Nephron (organoid): ENCODE measurements around the gene RANBP10.
A peak's percentile ranks its signal among the peaks of the same experiment; 100 is the strongest.

ENCODE experiments used
- H3K27ac Mint-ChIP-seq, 3 experiments: 2 replicates each; pipeline ENCODE4 v1.8.0; 2020; ENCODE audit warnings: mixed read lengths in 3 of 3, mild to moderate bottlenecking in 2 of 3, moderate library complexity in 1 of 3
- H3K27me3 Mint-ChIP-seq: 2 replicates; pipeline ENCODE4 v1.8.0; 2021; ENCODE audit warnings: low read depth, mild to moderate bottlenecking, moderate library complexity, mixed read lengths
- H3K36me3 Mint-ChIP-seq: 2 replicates; pipeline ENCODE4 v1.8.0; 2020; ENCODE audit warnings: low read depth, mixed read lengths
- H3K4me1 Mint-ChIP-seq: 2 replicates; pipeline ENCODE4 v1.8.0; 2020; ENCODE audit warnings: mixed read lengths
- H3K4me3 Mint-ChIP-seq, 3 experiments: 2 replicates each; pipeline ENCODE4 v1.8.0; 2020; ENCODE audit warnings: mild to moderate bottlenecking in 3 of 3, mixed read lengths in 3 of 3, moderate library complexity in 2 of 3
- H3K9me3 Mint-ChIP-seq: 2 replicates; pipeline ENCODE4 v1.8.0; 2020; ENCODE audit warnings: mixed read lengths
- CTCF ChIP-seq, 3 experiments: fragments of 200-600 bp; sonication (generic); IDR thresholded peaks; one replicate each; pipeline ENCODE4 v1.5.0; 2021; ENCODE audit warnings: antibody characterized with exemption in 3 of 3; ENCODE audit not compliant: unreplicated experiment in 3 of 3

The RANBP10 gene

GRCh38 chr16:67766291-67766690, 40.1 kb downstream of the RANBP10 start:
- Mint-ChIP-seq H3K36me3 (peaks cover 37% of the 10 kb centered on the region), H3K4me1 (peaks cover 11% of the 10 kb centered on the region), H3K27ac (peak overlapping the region in 1 of 3 experiments; percentile 25), H3K4me3 (no peak overlapping the region), H3K9me3 (no peaks in the 10 kb centered on the region), H3K27me3 (no peaks in the 10 kb centered on the region)
- no peak for TF ChIP-seq CTCF (IDR thresholded peaks at IDR 0.05; ENCODE audit: unreplicated experiment in 3 of 3)

GRCh38 chr16:67764158-67764667, 42.1 kb downstream of the RANBP10 start:
- H3K27ac Mint-ChIP-seq = no peak overlapping the region
- H3K36me3 Mint-ChIP-seq = peaks cover 31% of the 10 kb centered on the region
- no peaks in the 10 kb centered on the region for H3K27me3 Mint-ChIP-seq
- no peaks in the 10 kb centered on the region for H3K9me3 Mint-ChIP-seq
- peaks cover 11% of the 10 kb centered on the region for H3K4me1 Mint-ChIP-seq
- no peak for TF ChIP-seq CTCF (IDR thresholded peaks at IDR 0.05; ENCODE audit: unreplicated experiment in 3 of 3)
- no peak overlapping the region for H3K4me3 Mint-ChIP-seq

- no peak for TF ChIP-seq CTCF (IDR thresholded peaks at IDR 0.05; ENCODE audit: unreplicated experiment in 3 of 3)
- H3K4me3 Mint-ChIP-seq = no peak overlapping the region
- H3K9me3 Mint-ChIP-seq = no peaks in the 10 kb centered on the region
- no peak overlapping the region for H3K27ac Mint-ChIP-seq
- peaks cover 32% of the 10 kb centered on the region for H3K36me3 Mint-ChIP-seq
- peaks cover 11% of the 10 kb centered on the region for H3K4me1 Mint-ChIP-seq
- H3K27me3 Mint-ChIP-seq = no peaks in the 10 kb centered on the region
These were observed 43.3 kb downstream of the RANBP10 start for GRCh38 chr16:67763066-67763465.

- H3K27ac Mint-ChIP-seq = no peak overlapping the region
- no peak for TF ChIP-seq CTCF (IDR thresholded peaks at IDR 0.05; ENCODE audit: unreplicated experiment in 3 of 3)
- peaks cover 11% of the 10 kb centered on the region for H3K4me1 Mint-ChIP-seq
- H3K4me3 Mint-ChIP-seq = no peak overlapping the region
- H3K9me3 Mint-ChIP-seq = no peaks in the 10 kb centered on the region
- peaks cover 35% of the 10 kb centered on the region for H3K36me3 Mint-ChIP-seq
- H3K27me3 Mint-ChIP-seq = no peaks in the 10 kb centered on the region
These were observed 44.0 kb downstream of the RANBP10 start for GRCh38 chr16:67762385-67762784.

GRCh38 chr16:67761924-67762323, 44.4 kb downstream of the RANBP10 start:
- H3K36me3 Mint-ChIP-seq = peaks cover 34% of the 10 kb centered on the region
- peaks cover 11% of the 10 kb centered on the region for H3K4me1 Mint-ChIP-seq
- H3K27me3 Mint-ChIP-seq = no peaks in the 10 kb centered on the region
- TF ChIP-seq CTCF (IDR thresholded peaks at IDR 0.05; ENCODE audit: unreplicated experiment in 3 of 3) = no peak
- no peak overlapping the region for H3K4me3 Mint-ChIP-seq
- no peaks in the 10 kb centered on the region for H3K9me3 Mint-ChIP-seq
- H3K27ac Mint-ChIP-seq = no peak overlapping the region

GRCh38 chr16:67760956-67761230, 45.5 kb downstream of the RANBP10 start:
- Mint-ChIP-seq H3K4me1 (peaks cover 4% of the 10 kb centered on the region), H3K4me3 (no peak overlapping the region), H3K36me3 (peaks cover 24% of the 10 kb centered on the region), H3K27me3 (no peaks in the 10 kb centered on the region), H3K9me3 (no peaks in the 10 kb centered on the region), H3K27ac (no peak overlapping the region)
- TF ChIP-seq CTCF (IDR thresholded peaks at IDR 0.05; ENCODE audit: unreplicated experiment in 3 of 3) = no peak
